Neural cell (in vitro differentiated cells): ENCODE data around the gene PAFAH2.

Source experiments
- EP300 ChIP-seq: fragments of 450-650 bp; conservative IDR thresholded peaks from 2 replicates; pipeline ENCODE4 v1.6.1; 2014; ENCODE audit warnings: antibody characterized with exemption, mild to moderate bottlenecking, moderate library complexity; ENCODE audit not compliant: poor library complexity, severe bottlenecking
- EZH2 ChIP-seq: fragments of 200-600, 300-800 bp; shearing (Covaris generic), sonication (generic); IDR thresholded peaks from 2 replicates; pipeline ENCODE4 v1.6.1; 2014; ENCODE audit warnings: antibody characterized with exemption, low read length, borderline replicate concordance, mild to moderate bottlenecking; ENCODE audit not compliant: insufficient read depth, poor library complexity, severe bottlenecking
- MXI1 ChIP-seq: fragments of 450-650 bp; conservative IDR thresholded peaks from 2 replicates; pipeline ENCODE4 v1.6.1; 2014; ENCODE audit warnings: antibody characterized with exemption, mild to moderate bottlenecking; ENCODE audit not compliant: poor library complexity, severe bottlenecking
- POLR2AphosphoS5 ChIP-seq: IDR thresholded peaks from 2 replicates; pipeline ENCODE4 v1.6.1; 2012
- TAF1 ChIP-seq: IDR thresholded peaks from 2 replicates; pipeline ENCODE4 v1.6.1; 2012; ENCODE audit warnings: low read depth
- TF ChIP-seq, protein P1 (sequence below): fragments of 450-650 bp; IDR thresholded peaks from 2 replicates; pipeline ENCODE4 v1.5.1; 2014; ENCODE audit warnings: antibody characterized with exemption, mild to moderate bottlenecking, moderate library complexity; ENCODE audit not compliant: poor library complexity, severe bottlenecking

DNA sequence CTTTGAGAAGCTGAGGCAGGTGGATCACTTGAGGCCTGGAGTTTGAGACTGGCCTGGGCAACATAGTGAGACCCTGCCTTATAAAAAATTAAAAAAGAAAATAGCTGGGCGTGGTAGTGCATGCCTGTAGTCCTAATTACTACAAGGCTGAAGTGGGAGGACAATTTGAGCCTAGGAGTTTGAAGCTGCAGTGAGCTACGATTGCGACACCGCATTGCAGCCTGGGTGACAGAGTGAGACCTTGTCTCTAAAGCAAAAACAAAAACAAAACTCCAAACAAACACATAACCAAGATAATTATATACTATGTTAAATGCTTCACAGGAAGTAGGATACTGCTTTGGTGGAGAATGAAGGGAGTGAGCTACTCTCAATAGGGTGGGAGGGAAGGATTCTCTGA lies 5.4 kb upstream of the PAFAH2 start:
- TF ChIP-seq, protein P1, sequence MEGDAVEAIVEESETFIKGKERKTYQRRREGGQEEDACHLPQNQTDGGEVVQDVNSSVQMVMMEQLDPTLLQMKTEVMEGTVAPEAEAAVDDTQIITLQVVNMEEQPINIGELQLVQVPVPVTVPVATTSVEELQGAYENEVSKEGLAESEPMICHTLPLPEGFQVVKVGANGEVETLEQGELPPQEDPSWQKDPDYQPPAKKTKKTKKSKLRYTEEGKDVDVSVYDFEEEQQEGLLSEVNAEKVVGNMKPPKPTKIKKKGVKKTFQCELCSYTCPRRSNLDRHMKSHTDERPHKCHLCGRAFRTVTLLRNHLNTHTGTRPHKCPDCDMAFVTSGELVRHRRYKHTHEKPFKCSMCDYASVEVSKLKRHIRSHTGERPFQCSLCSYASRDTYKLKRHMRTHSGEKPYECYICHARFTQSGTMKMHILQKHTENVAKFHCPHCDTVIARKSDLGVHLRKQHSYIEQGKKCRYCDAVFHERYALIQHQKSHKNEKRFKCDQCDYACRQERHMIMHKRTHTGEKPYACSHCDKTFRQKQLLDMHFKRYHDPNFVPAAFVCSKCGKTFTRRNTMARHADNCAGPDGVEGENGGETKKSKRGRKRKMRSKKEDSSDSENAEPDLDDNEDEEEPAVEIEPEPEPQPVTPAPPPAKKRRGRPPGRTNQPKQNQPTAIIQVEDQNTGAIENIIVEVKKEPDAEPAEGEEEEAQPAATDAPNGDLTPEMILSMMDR: no peak
- TF ChIP-seq EZH2 (no peak), EP300 (no peak), MXI1 (no peak), POLR2AphosphoS5 (no peak), TAF1 (no peak)
